ENCODE data around the gene ICAM3. TPM values are rescaled to one million over a fixed set of nuclear protein-coding genes. Genes with fewer than 3 reads are reported as not detected.

ICAM3 gene
- total RNA-seq, 1 experiment from 2014 or later: 10.5 TPM

GRCh38 chr19:10344780-10345179 lies 5.4 kb upstream of the ICAM3 start:
- no peak overlapping the region for H3K4me3 ChIP-seq (ENCODE audit: low read depth in 2 of 2, low read length in 2 of 2)
- no peak for ATAC-seq

GRCh38 chr19:10343495-10343894 lies 4.1 kb upstream of the ICAM3 start:
- no peak for DNase-seq (ENCODE audit: low read depth, low spot score)
- TF ChIP-seq TCF7L2 (IDR thresholded peaks at IDR 0.05; ENCODE audit: low read depth, low read length): no peak
- no peak for TF ChIP-seq POLR2AphosphoS5 (IDR thresholded peaks at IDR 0.05; ENCODE audit: low read depth, low read length)
- BruUV-seq (replicated peaks): no TSS peak
- Histone ChIP-seq H3K9me3 (ENCODE audit: control insufficient read depth, insufficient read depth, low read depth, low read length) (no peaks in the 10 kb centered on the region), H3K4me1 (ENCODE audit: control insufficient read depth, insufficient read depth, low read length) (no peaks in the 10 kb centered on the region), H3K4me3 (ENCODE audit: low read depth in 2 of 2, low read length in 2 of 2) (no peak overlapping the region), H3K27ac (ENCODE audit: low read length) (no peak overlapping the region), H3K36me3 (ENCODE audit: control insufficient read depth, insufficient read depth, low read length) (no peaks in the 10 kb centered on the region), H3K27me3 (ENCODE audit: control insufficient read depth, insufficient read depth, low read length) (no peaks in the 10 kb centered on the region)
- POLR2A ChIA-PET: no interaction called here
- in situ Hi-C loops (cut with HindIII; ENCODE audit: low pct_unique_long_range_greater_than_20kb, low sequenced_read_pairs) (no loop called here), intact Hi-C loops (cut with micrococcal nuclease; ENCODE audit: unreplicated experiment) (no loop called here)
- no peak for ATAC-seq
- CTCF ChIA-PET: no interaction called here

More at GRCh38 chr19:10344780-10345179, 5.4 kb upstream of the ICAM3 start:
- CTCF ChIA-PET: interaction anchor here (0.6 kb wide), 1 partner anchor 60 kb away, joined by 4 read pairs; no protein-coding TSS in a partner anchor
- Histone ChIP-seq H3K36me3 (ENCODE audit: control insufficient read depth, insufficient read depth, low read length) (no peaks in the 10 kb centered on the region), H3K9me3 (ENCODE audit: control insufficient read depth, insufficient read depth, low read depth, low read length) (no peaks in the 10 kb centered on the region), H3K4me1 (ENCODE audit: control insufficient read depth, insufficient read depth, low read length) (no peaks in the 10 kb centered on the region), H3K27me3 (ENCODE audit: control insufficient read depth, insufficient read depth, low read length) (no peaks in the 10 kb centered on the region), H3K27ac (ENCODE audit: low read length) (no peak overlapping the region)
- no peak for DNase-seq (ENCODE audit: low read depth, low spot score)
- no TSS peak for BruUV-seq (replicated peaks)
- in situ Hi-C loops (cut with HindIII; ENCODE audit: low pct_unique_long_range_greater_than_20kb, low sequenced_read_pairs): no loop called here
- TF ChIP-seq SIN3A (IDR thresholded peaks at IDR 0.05; ENCODE audit: borderline replicate concordance, insufficient read depth, low read depth, low read length) (no peak), TCF7L2 (IDR thresholded peaks at IDR 0.05; ENCODE audit: low read depth, low read length) (no peak), REST (IDR thresholded peaks at IDR 0.05; ENCODE audit: insufficient read depth in 1 of 2, low read depth in 2 of 2, low read length in 1 of 2) (no peak), CTCF (IDR thresholded peaks at IDR 0.05) (no peak), POLR2AphosphoS5 (IDR thresholded peaks at IDR 0.05; ENCODE audit: low read depth, low read length) (no peak)
- intact Hi-C loops (cut with micrococcal nuclease; ENCODE audit: unreplicated experiment): no loop called here
- POLR2A ChIA-PET: no interaction called here

GRCh38 chr19:10339977-10340376 lies 553 bp upstream of the ICAM3 start:
- no peaks in the 10 kb centered on the region for H3K9me3 ChIP-seq (ENCODE audit: control insufficient read depth, insufficient read depth, low read depth, low read length)
- peaks cover 5% of the 10 kb centered on the region for H3K4me1 ChIP-seq (ENCODE audit: control insufficient read depth, insufficient read depth, low read length)
- H3K27me3 ChIP-seq (ENCODE audit: control insufficient read depth, insufficient read depth, low read length): no peaks in the 10 kb centered on the region
- ChIA-PET POLR2A (no interaction called here), CTCF (no interaction called here)
- DNase-seq (ENCODE audit: low read depth, low spot score): no peak
- in situ Hi-C loops (cut with HindIII; ENCODE audit: low pct_unique_long_range_greater_than_20kb, low sequenced_read_pairs): no loop called here
- no TSS peak for BruUV-seq (replicated peaks)
- no peak overlapping the region for H3K27ac ChIP-seq (ENCODE audit: low read length)
- no peak for TF ChIP-seq REST (IDR thresholded peaks at IDR 0.05; ENCODE audit: insufficient read depth in 1 of 2, low read depth in 2 of 2, low read length in 1 of 2)
- TF ChIP-seq POLR2AphosphoS5 (IDR thresholded peaks at IDR 0.05; ENCODE audit: low read depth, low read length): no peak
- TF ChIP-seq TCF7L2 (IDR thresholded peaks at IDR 0.05; ENCODE audit: low read depth, low read length): no peak
- no peak for TF ChIP-seq SIN3A (IDR thresholded peaks at IDR 0.05; ENCODE audit: borderline replicate concordance, insufficient read depth, low read depth, low read length)
- TF ChIP-seq CTCF (IDR thresholded peaks at IDR 0.05): no peak
- intact Hi-C loops (cut with micrococcal nuclease; ENCODE audit: unreplicated experiment): no loop called here
- no peaks in the 10 kb centered on the region for H3K36me3 ChIP-seq (ENCODE audit: control insufficient read depth, insufficient read depth, low read length)
- no peak overlapping the region for H3K4me3 ChIP-seq (ENCODE audit: low read depth in 2 of 2, low read length in 2 of 2)
- no peak for ATAC-seq
